ENCODE results near the gene USP43. TPM values are rescaled to one million over a fixed set of nuclear protein-coding genes. Genes with fewer than 3 reads are reported as not detected.

The USP43 gene
- total RNA-seq, 1 donor from 2014 or later = 0.09 TPM

DNA sequence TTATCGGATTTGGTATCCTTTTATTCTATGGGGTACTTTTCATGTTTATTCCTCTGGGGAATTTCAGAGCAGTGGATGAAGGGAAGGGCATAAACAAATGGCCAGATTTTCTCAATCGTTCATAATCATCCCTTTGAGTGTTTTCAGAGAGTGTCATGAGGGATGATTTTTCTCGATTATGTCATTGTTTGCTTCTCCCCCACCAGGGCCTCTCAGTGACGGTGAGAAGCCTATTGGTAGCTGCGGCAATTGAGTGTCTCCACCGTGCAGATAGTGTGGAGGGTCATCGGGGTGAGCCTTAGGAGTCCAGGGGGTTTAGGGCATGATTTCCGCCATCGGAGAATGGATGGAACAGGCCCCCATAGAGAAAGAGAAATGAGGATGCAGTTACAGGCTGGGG, 57.2 kb downstream of the USP43 start:
- H3K4me1 Mint-ChIP-seq (ENCODE audit: low read depth) = no peaks in the 10 kb centered on the region
- intact Hi-C loops (cut with micrococcal nuclease) = no loop called here

DNA sequence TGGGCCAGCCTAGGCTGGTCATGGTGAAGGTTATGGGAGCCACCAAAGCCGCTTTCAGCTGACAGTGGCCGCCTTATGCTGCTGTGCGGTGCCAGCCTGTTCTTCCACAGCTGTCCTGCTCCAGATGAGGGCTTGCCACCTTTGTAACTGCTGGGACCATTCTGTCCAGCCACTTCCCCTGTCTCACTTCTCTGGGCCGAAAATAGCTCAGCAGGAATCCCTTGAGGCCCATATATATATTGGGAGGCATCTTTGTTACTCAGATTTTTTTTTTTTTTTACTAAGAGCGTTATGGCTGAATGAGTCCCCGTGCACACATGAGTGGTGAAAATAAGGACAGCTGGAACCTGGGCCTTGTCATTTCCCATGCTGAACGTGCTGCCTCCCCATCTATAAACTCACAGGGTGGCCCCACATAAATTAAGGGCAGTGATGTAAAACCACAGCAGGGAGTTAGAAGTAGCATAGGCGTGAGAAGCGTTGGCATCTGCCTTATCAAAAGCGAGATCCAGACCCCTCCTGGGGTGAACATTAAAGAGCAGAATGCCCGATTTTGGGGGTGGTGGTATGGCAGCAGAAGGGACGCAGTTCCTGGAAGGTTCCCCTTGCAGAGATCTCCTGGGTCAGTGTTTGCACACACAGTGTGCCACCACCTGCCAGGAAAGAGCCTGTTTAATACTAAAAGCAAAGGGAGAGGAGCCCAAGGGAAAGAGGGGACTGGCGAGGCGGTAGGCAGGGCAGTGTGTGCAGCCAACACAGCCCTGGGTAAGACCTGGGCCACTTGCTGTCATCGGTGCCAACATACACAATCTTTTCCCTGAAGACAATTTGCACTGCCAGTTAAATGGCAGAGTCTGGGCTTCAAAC, 57.8 kb downstream of the USP43 start:
- Mint-ChIP-seq H3K4me1 (ENCODE audit: low read depth) (no peaks in the 10 kb centered on the region), H3K36me3 (ENCODE audit: low read depth) (no peaks in the 10 kb centered on the region), H3K9me3 (no peaks in the 10 kb centered on the region), H3K27ac (no peak overlapping the region), H3K4me3 (ENCODE audit: low read depth) (no peak overlapping the region), H3K27me3 (ENCODE audit: low read depth) (no peaks in the 10 kb centered on the region)
- no peak for DNase-seq (ENCODE audit: low spot score)
- intact Hi-C loops (cut with micrococcal nuclease) = no loop called here

More for the DNA sequence above, 57.2 kb downstream of the USP43 start:
- Mint-ChIP-seq H3K27ac (no peak overlapping the region), H3K4me3 (ENCODE audit: low read depth) (no peak overlapping the region), H3K9me3 (no peaks in the 10 kb centered on the region), H3K36me3 (ENCODE audit: low read depth) (no peaks in the 10 kb centered on the region), H3K27me3 (ENCODE audit: low read depth) (no peaks in the 10 kb centered on the region)
- DNase-seq (ENCODE audit: low spot score) = no peak

GRCh38 chr17:9703781-9704082, 58.4 kb downstream of the USP43 start:
- Mint-ChIP-seq H3K4me3 (ENCODE audit: low read depth) (no peak overlapping the region), H3K36me3 (ENCODE audit: low read depth) (no peaks in the 10 kb centered on the region)
- intact Hi-C loops (cut with micrococcal nuclease) = no loop called here

GRCh38 chr17:9705745-9706144, 60.4 kb downstream of the USP43 start:
- intact Hi-C loops (cut with micrococcal nuclease) = no loop called here
- DNase-seq (ENCODE audit: low spot score) = no peak
- H3K4me1 Mint-ChIP-seq (ENCODE audit: low read depth) = no peaks in the 10 kb centered on the region
- H3K36me3 Mint-ChIP-seq (ENCODE audit: low read depth) = no peaks in the 10 kb centered on the region
- no peak overlapping the region for H3K4me3 Mint-ChIP-seq (ENCODE audit: low read depth)
- H3K27ac Mint-ChIP-seq = no peak overlapping the region
- no peaks in the 10 kb centered on the region for H3K9me3 Mint-ChIP-seq
- no peaks in the 10 kb centered on the region for H3K27me3 Mint-ChIP-seq (ENCODE audit: low read depth)

More at GRCh38 chr17:9703781-9704082, 58.4 kb downstream of the USP43 start:
- H3K9me3 Mint-ChIP-seq = no peaks in the 10 kb centered on the region
- no peaks in the 10 kb centered on the region for H3K27me3 Mint-ChIP-seq (ENCODE audit: low read depth)
- no peak for DNase-seq (ENCODE audit: low spot score)
- H3K27ac Mint-ChIP-seq = no peak overlapping the region
- H3K4me1 Mint-ChIP-seq (ENCODE audit: low read depth) = no peaks in the 10 kb centered on the region

GRCh38 chr17:9707948-9708347, 62.6 kb downstream of the USP43 start:
- intact Hi-C loops (cut with micrococcal nuclease) = no loop called here

GRCh38 chr17:9714801-9715200, 69.5 kb downstream of the USP43 start:
- Mint-ChIP-seq H3K36me3 (ENCODE audit: low read depth) (no peaks in the 10 kb centered on the region), H3K27ac (no peak overlapping the region), H3K4me3 (ENCODE audit: low read depth) (no peak overlapping the region), H3K27me3 (ENCODE audit: low read depth) (no peaks in the 10 kb centered on the region), H3K4me1 (ENCODE audit: low read depth) (no peaks in the 10 kb centered on the region), H3K9me3 (no peaks in the 10 kb centered on the region)
- no peak for DNase-seq (ENCODE audit: low spot score)
- intact Hi-C loops (cut with micrococcal nuclease) = no loop called here

More at GRCh38 chr17:9707948-9708347, 62.6 kb downstream of the USP43 start:
- Mint-ChIP-seq H3K4me3 (ENCODE audit: low read depth) (no peak overlapping the region), H3K27me3 (ENCODE audit: low read depth) (no peaks in the 10 kb centered on the region), H3K4me1 (ENCODE audit: low read depth) (no peaks in the 10 kb centered on the region), H3K36me3 (ENCODE audit: low read depth) (no peaks in the 10 kb centered on the region), H3K27ac (no peak overlapping the region), H3K9me3 (no peaks in the 10 kb centered on the region)
- no peak for DNase-seq (ENCODE audit: low spot score)

DNA sequence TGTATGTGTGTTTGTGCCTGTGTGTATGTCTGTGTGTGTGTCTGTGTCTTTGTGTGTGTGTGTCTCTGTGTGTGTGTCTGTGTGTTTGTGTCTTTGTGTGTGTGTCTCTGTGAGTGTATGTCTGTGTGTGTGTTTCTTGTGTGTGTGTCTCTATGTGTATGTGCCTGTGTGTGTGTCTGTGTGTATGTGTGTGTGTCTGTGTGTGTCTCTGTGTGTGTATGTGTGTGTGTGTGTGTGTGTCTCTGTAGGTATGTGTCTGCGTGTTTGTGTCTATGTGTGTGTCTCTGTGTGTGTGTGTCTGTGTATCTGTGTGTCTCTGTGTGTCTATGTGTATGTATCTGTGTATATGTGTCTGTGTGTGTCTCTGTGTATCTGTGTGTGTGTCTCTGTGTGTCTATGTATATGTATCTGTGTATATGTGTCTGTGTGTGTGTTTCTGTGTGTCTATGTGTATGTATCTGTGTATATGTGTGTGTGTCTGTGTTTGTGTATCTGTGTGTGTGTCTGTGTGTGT, 70.2 kb downstream of the USP43 start:
- intact Hi-C loops (cut with micrococcal nuclease) = no loop called here

GRCh38 chr17:9725575-9725974, 80.3 kb downstream of the USP43 start:
- Mint-ChIP-seq H3K27me3 (ENCODE audit: low read depth) (peaks cover 2% of the 10 kb centered on the region), H3K36me3 (ENCODE audit: low read depth) (no peaks in the 10 kb centered on the region), H3K4me1 (ENCODE audit: low read depth) (no peaks in the 10 kb centered on the region), H3K27ac (no peak overlapping the region), H3K9me3 (no peaks in the 10 kb centered on the region), H3K4me3 (ENCODE audit: low read depth) (no peak overlapping the region)
- intact Hi-C loops (cut with micrococcal nuclease) = no loop called here
- no peak for DNase-seq (ENCODE audit: low spot score)

More for the DNA sequence above, 70.2 kb downstream of the USP43 start:
- H3K27me3 Mint-ChIP-seq (ENCODE audit: low read depth) = no peaks in the 10 kb centered on the region
- no peak for DNase-seq (ENCODE audit: low spot score)
- no peaks in the 10 kb centered on the region for H3K4me1 Mint-ChIP-seq (ENCODE audit: low read depth)
- no peaks in the 10 kb centered on the region for H3K9me3 Mint-ChIP-seq
- H3K27ac Mint-ChIP-seq = no peak overlapping the region
- no peaks in the 10 kb centered on the region for H3K36me3 Mint-ChIP-seq (ENCODE audit: low read depth)
- H3K4me3 Mint-ChIP-seq (ENCODE audit: low read depth) = no peak overlapping the region

DNA sequence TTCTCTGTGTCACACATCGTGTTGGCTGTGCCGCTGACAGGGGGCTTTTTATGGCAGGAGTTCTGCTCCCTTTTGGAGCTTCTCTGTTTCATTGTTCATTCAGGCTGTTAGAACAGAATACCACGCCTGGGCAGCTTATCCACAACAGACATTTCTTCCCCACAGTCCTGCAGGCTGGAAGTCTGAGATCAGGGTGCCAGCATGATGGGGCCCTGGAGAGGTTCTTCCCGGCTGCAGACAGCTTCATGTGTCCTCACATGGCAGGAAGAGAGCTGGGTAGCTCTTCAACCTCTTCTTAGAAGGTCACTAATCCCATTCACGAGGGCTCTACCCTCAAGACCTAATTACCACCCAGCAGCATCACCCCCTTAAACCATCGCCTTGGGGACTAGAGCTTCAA, 81.0 kb downstream of the USP43 start:
- H3K36me3 Mint-ChIP-seq (ENCODE audit: low read depth) = no peaks in the 10 kb centered on the region
- H3K27ac Mint-ChIP-seq = no peak overlapping the region
- no peaks in the 10 kb centered on the region for H3K4me1 Mint-ChIP-seq (ENCODE audit: low read depth)
- H3K9me3 Mint-ChIP-seq = no peaks in the 10 kb centered on the region
- no peak for DNase-seq (ENCODE audit: low spot score)
- intact Hi-C loops (cut with micrococcal nuclease) = no loop called here
- peaks cover 2% of the 10 kb centered on the region for H3K27me3 Mint-ChIP-seq (ENCODE audit: low read depth)
- H3K4me3 Mint-ChIP-seq (ENCODE audit: low read depth) = no peak overlapping the region

- Mint-ChIP-seq H3K36me3 (ENCODE audit: low read depth) (no peaks in the 10 kb centered on the region), H3K4me3 (ENCODE audit: low read depth) (no peak overlapping the region), H3K27ac (no peak overlapping the region), H3K27me3 (ENCODE audit: low read depth) (peaks cover 2% of the 10 kb centered on the region), H3K9me3 (no peaks in the 10 kb centered on the region), H3K4me1 (ENCODE audit: low read depth) (no peaks in the 10 kb centered on the region)
- intact Hi-C loops (cut with micrococcal nuclease) = loop anchor here (2.0 kb wide), 1 partner anchor 41 kb away; no protein-coding TSS in a partner anchor
- DNase-seq (ENCODE audit: low spot score) = no peak
Measured at GRCh38 chr17:9728005-9728404, 82.7 kb downstream of the USP43 start.

DNA sequence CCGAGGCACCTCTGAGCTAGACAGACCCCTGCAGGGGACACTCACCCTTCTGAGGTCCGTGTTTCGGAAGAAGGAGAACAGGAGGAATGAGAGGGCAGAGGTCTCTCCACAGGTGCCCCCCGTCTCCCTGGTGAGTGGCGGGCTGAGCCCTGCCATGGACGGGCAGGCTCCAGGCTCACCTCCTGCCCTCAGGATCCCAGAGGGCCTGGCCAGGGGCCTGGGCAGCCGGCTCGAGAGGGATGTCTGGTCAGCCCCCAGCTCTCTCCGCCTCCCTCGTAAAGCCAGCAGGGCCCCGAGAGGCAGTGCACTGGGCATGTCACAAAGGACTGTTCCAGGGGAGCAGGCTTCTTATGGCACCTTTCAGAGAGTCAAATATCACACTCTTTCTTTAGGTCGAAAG, 83.2 kb downstream of the USP43 start:
- DNase-seq (ENCODE audit: low spot score) = no peak
- no peaks in the 10 kb centered on the region for H3K4me1 Mint-ChIP-seq (ENCODE audit: low read depth)
- H3K27me3 Mint-ChIP-seq (ENCODE audit: low read depth) = peaks cover 2% of the 10 kb centered on the region
- H3K9me3 Mint-ChIP-seq = no peaks in the 10 kb centered on the region
- no peaks in the 10 kb centered on the region for H3K36me3 Mint-ChIP-seq (ENCODE audit: low read depth)
- no peak overlapping the region for H3K4me3 Mint-ChIP-seq (ENCODE audit: low read depth)
- intact Hi-C loops (cut with micrococcal nuclease) = loop anchor here (2.0 kb wide), 1 partner anchor 40 kb away; no protein-coding TSS in a partner anchor
- H3K27ac Mint-ChIP-seq = no peak overlapping the region

- Mint-ChIP-seq H3K4me1 (ENCODE audit: low read depth) (no peaks in the 10 kb centered on the region), H3K27ac (no peak overlapping the region), H3K36me3 (ENCODE audit: low read depth) (no peaks in the 10 kb centered on the region), H3K4me3 (ENCODE audit: low read depth) (no peak overlapping the region), H3K9me3 (no peaks in the 10 kb centered on the region), H3K27me3 (ENCODE audit: low read depth) (peaks cover 2% of the 10 kb centered on the region)
- intact Hi-C loops (cut with micrococcal nuclease) = loop anchor here (2.0 kb wide), 1 partner anchor 40 kb away; no protein-coding TSS in a partner anchor
- DNase-seq (ENCODE audit: low spot score) = no peak
Measured at GRCh38 chr17:9729034-9729650, 83.8 kb downstream of the USP43 start.

Data from activated T-helper 2 cell treated with anti-CD3 and anti-CD28 coated beads, Interferon-gamma antibody, Interleukin-2, Interleukin-4, amounts not matched to agents 10 μg/mL and 5 μg/mL and 100 μg/mL, durations not matched to agents 14 hours and 24 hours and 36 hours (primary cell).